ENCODE measurements around the gene KANSL1.
"Not testable (repeated sequence)": the region's sequence is repeated elsewhere in the genome, so short reads cannot be mapped to it uniquely, and the experiment has no call there.

The KANSL1 gene

DNA sequence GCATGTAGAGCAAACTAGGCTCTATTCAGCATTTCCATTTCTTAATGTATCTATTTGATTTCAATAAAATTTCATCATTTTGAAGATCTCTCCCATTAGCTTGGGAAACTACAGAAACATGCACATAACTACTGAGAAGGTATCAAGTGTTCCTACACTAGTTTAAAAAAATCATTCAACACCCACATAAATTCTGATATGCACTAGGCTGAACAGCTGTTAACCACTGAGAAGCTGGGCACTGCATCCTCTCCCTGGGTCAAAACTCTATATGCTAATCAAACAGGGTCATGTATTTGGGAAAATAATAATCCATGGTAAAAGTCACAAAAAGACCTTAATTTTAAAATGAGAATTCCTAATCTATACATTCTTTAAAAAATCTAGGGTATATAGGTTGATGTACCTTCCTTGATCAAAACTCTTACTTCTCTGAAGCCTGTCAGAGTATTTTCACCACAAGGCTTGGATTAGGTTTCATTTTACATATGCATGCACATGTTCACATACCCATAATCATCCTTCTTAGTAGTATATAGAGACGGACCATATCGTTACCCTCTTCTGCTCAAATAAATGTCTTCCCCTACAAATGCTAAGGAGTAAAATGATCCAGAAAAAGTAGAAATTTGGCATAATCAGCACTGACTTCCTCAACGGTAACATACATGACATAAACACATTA is 57.2 kb downstream of the KANSL1 start:
- no peak for DNase-seq

DNA sequence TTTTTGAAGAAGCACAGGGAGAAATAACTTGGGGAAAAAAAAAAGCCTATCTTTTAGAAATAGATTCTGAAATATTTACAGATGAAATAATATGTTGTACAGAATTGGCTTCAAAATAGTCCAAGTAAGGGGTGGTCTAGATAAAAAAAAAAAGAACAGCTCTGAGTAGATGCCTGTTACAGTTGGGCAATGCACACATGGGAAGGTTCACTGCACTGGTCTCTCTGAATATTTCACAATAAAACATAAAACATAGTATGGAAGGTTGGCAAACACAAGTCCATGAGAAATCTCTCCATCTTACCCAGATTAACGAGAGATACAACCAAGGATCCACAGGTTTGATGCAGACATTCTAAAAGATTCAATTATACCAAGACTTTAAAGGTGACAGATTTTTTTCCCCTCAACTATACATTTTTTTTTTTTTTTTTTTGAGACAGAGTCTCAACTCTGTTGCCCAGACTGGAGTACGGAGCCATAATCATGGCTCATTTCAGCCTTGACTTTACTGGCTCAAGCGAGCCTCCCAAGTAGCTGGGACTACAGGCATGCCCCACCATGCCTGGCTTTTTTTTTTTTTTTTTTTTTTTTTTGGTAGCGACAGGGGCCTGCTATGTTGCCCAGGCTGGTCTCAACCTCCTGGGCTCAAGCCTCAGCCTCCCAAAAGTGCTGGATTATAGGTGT is 58.0 kb downstream of the KANSL1 start:
- DNase-seq: no peak

DNA sequence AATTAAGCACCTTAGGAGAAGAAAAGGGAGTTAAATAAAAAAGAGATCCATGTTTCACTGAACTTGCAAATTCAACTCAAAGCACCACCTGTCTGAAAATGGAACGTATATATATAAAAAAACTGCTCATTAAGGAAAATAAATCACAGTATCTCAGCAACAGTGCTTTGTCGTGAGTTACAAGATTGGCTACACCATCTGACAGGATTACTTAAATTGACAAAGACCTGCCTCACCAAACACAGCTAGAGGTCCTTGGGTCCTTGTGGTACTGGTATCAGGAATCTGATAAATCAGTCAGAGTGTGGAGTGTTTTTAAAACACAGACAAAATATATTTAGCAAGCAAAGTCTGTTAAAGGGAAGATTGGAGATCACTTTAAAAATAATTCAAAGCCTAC is 63.9 kb downstream of the KANSL1 start:
- DNase-seq: no peak

DNA sequence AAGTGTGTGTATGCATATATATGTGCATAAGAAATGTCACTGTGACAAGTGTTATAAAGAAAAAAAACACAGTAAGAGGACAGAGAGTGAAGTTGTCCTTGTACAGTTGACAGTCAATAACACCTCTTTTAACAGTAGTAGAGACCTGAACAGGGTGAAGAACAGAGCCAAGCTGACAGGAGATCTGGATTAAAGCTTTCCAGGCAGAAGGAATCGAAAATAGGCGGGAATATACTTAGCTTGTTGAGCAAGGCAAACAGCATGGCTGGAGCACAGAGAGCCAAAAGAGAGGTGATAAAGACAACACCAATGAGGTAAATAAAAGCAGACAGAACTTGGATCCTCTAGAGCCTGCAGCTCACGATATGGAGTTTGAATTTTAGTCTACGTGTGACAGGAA is 64.8 kb downstream of the KANSL1 start:
- DNase-seq: no peak

DNA sequence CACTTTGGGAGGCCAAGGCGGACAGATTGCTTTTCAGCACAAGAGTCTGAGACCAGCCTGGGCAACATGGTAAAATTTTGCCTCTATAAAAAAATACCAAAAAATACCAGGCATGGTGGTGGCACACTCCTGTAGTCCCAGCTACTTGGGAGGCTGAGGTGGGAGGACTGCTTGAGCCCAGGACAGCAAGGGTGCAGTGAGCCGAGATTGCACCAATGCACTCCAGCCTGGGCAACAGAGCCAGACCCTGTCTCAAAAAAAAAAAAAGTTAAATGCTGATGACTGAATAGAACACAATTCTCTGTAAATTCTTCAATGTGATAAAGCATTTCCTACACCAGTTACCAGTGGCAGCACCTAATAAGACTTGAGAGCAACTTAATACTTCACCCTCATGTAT is 65.7 kb downstream of the KANSL1 start:
- DNase-seq: no peak

DNA sequence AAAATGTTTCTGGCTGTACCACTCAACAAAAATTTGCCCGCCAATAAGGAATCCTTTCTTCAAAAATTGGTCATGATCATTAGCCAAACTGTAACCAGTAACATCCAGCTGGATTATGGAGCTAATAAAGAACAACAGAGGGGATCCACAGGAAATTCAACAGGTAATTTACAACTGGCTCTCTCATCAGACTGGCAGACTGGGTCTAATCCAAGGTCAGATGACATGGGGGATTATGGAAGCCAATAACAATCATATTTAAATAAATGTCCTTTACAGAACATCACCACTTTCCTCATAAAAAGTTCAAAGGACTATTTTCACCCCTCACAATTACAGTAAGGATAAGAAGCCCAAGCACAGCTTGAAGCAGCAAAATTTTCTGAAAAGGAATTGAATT is 66.4 kb downstream of the KANSL1 start:
- no peak for DNase-seq

DNA sequence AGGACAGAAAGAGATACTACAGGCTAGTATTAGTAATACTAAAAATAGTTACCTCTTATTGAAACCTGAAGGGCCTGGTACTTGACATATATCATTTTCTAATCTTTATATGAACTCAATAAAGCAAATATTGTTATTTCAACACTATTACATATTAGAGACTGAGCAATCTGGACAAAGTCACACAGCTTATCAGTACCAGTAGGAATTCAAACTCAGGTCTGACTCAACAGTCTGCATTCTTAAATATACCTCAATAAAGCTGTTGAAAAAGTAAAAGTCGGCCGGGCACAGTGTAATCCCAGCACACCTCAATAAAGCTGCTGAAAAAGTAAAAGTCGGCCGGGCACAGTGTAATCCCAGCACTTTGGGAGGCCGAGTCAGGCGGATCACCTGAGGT is 67.4 kb downstream of the KANSL1 start:
- DNase-seq: no peak

DNA sequence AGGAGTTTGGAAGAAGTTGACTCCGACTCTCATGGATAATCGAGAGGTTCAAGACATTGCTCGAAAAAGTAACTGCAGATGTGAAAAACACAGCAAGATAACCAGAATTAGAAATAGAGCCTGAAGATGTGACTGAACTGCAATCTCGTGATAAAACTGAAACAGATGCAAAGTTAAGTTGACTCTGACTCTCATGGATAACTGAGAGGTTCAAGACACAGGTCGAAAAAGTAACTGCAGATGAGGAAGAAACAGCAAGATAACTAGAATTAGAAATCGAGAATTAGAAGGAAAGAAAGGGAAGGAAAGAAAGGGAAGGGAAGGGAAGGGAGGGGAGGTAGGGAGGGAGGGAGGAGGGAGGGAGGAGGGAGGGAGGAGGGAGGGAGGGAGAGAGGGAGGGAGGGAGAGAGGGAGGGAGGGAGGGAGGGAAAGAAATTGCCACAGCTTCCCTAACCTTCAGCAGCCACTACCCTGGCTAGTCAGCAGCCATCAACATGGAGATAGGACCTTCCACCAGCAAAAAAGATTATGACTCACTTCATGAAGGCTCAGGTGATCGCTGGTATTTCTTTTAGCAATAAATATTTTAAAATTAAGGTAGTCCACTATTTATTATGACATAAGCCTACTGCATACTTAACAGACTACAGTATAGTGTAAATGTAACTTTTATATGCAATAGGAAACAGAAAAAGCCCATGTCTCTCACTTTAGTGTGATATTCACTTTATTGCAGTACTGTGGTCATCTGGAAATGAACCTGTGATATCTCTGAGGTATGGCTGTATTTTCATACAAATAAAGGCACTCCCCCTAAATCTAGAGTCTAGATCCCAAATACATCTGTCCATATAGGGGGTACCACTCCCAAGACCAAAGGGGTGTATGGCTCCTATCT is 68.3 kb downstream of the KANSL1 start:
- no peak for DNase-seq

DNA sequence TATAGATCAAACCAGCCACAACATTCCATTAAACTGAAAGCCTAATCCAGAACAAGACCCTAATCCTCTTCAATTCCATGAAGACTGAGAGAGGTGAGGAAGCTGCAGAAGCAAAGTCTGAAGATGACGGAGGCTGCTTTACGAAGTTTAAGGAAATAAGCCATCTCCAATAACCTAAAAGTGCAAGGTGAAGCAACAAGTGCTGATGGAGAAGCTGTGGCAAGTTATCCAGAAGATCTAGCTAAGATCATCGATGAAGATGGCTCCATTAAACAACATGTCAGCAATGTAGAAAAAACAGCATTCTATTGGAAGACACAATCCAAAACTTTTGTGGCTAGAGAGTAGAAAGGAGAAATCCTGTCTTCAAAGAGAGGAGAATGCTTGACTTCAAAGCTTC is 69.6 kb downstream of the KANSL1 start:
- no peak for DNase-seq

DNA sequence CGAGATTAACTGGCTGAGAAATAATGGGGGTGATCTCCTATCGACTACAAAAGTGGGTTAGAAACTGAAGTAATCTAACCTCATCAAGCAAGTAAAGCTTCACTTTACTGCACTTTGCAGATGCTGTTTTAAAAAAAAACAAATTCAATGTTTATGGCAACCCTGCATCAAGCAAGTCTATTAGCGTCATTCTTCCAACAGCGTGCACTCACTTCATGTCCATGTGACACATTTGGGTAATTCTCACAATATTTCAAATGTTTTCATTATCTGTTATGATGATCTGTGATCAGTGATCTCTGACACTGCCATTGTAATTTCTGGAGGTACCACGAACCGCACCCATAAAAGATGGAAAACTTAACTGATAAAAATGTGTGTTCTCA is 70.8 kb downstream of the KANSL1 start:
- DNase-seq: no peak

DNA sequence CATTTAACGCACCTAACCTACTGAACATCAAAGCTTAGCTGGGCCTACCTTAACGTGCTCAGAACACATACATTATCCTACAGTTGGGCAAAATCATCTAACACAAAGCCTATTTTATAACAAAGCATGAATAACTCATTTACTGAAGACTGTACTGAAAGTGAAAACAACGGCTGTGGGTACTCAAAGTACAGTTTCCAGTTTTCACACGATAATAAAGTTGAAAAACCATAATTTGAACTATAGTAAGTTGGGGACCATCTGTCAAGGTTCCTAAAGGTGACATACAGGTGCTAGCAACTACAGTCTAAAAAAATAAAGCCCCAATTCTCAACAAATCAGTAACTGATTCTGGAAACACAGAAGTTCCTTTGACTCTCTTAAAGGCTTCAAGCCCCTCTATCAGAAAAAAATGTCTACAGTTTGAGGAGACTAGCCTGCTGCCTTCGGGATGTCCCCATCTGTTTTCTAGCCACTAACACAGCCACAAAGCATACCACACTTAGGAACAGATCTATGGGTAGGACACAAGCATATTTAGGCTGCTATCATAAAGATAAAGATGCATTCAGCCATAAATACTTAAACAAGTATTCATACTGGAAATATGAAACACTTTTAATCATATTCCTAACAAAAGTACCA is 71.3 kb downstream of the KANSL1 start:
- no peak for DNase-seq

DNA sequence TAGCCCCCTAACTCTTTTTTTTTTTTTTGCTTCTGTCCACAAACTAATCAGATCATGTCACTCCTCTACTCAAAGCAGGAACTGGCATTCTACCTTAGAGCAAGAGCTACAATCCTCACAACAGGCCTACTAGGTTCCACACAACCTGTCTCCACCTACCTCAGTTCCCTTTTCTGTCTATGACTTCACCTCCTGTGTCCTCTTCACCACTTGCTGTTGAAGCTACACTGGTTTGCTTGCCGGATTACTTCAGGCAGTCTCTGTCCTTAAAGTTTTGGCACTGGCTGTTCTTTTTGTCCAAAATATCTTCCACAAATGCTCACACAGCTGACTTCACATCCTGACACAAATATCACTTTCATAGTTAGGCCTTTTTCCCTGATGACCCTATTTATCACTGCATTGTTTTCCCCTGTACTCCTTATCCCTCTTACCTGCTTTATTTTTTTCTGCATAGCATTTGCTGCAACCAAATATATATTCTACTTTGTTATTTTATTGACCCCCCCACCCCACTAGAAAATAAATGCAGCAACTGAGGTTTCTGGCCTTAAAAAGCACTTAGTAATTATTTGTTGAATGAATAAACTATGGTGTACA is 72.0 kb downstream of the KANSL1 start:
- no peak for DNase-seq

DNA sequence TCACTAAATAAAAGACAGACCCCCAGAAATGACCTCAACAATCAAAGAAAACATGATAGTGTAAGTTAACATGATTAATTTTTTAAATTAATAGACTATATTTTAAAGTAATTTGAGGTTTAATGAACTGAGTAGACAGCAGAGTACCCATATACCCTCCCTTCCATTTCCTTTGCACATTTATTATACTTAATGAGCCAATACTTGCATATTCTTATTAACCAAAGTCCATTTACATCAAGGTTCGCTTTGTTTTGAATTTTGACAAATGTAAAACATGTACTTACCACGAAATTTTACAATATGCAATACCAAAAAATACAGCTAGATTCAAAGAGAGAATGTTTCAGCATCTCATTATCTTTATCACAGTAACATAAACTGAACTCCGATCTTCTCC is 72.7 kb downstream of the KANSL1 start:
- DNase-seq: no peak

DNA sequence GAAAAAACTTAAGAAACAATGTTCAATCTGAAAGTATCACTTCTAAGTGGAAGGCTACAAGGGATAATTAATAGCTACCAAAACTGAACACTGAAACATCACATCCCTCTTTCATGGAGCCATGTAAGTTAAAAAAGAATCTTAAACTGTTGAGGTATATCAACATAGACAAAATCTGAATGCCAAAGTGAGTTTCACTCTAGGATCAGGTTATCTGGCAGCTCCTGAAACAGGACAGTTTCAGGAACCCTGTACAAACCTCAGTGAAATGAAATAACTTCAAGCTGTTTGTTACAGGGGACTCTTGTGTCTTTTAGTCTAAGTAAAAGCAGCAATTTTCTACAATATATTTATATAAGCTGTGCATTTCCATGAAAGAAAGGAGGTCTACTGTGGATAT is 73.2 kb downstream of the KANSL1 start:
- DNase-seq: no peak

DNA sequence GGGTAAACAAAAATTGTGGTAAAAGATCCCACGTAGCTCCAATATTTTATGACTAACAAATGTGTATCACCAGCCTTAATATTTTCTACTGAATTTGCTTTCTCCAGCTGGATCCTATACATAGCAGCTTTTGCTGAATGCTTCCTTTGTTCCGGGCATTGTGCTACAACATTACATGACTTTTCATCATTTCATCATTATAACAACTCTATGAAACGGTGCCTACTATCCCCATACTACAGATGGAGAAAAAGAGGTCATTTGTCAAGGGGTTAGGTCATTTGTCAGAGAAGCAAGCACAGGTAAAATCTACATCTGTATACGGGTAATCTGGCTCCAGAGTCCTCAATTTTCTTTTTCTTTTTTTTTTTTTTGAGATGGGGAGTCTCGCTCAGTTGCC is 74.3 kb downstream of the KANSL1 start:
- DNase-seq: no peak

DNA sequence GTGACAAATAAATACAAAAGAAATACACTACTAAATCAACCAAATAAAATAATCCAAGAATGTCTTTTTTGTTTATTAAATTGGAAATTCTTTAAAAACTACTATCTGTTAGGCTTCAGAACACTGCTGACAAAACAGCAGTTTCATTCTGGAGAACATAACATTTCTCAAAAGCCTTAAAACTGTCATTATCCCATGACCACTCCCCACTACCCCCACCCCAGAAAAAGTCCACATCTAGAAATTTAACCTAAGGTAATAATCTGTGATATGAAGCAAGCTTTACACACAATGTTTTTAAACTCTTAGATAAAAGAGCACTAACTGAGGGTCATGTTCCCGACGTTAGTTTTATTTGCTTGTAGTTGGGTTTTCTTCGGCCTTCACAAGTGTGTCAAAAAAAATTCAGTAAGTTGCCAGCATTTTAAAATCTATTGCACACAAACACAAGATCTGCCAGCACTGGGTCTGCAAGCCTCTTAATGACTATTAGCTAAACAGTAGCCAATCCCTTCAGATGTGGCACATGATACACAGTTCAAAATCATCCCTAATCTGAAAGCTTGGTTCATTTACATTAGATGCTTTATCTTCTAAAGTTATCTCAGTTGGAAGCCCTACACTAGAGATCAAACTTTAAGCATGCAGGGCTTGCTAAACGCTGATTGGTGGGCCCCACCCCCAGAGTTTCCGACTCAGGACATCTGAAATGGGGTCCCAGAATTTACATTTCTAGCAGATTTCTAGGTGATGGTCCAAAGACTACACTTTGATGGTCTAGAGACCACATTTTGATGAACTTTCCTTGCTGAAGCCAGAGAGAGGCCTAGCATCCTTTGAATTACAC is 75.2 kb downstream of the KANSL1 start:
- DNase-seq: no peak

DNA sequence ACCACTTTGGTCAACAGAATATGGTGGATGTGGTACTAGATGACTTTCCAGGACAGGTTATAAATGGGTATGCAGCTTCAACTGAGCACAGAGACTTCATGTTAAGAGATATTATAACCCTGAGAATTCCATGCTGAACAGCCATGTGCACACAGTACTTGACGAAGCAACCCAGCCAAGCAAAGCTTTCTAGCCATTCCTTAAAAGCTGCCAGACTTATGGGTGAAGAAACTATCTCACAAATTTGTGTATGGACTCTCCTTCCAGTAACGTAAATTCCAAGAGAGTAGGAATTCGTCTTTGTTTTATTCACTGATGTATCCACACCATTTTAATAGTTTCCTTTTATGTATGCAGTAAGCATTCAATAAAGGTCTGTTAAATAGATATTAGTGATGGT is 76.1 kb downstream of the KANSL1 start:
- no peak for DNase-seq

DNA sequence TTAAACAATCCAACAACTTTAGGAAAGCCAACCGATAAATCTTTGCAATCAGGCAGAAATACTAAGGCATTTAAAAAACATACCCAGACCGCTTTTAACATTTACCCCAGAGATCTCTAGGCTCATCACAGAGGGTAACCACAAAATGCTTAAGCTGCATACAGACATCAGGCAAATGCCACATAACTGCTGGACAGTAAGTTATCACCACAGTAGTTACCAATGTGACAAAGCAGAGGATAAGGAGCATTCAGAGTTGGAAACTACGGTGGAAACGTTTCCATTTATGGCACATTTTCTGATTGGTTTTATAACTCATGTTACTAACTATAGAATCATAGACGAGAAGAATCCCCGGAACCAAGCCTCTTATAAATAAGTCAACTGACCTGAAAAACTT is 77.5 kb downstream of the KANSL1 start:
- no peak for DNase-seq

DNA sequence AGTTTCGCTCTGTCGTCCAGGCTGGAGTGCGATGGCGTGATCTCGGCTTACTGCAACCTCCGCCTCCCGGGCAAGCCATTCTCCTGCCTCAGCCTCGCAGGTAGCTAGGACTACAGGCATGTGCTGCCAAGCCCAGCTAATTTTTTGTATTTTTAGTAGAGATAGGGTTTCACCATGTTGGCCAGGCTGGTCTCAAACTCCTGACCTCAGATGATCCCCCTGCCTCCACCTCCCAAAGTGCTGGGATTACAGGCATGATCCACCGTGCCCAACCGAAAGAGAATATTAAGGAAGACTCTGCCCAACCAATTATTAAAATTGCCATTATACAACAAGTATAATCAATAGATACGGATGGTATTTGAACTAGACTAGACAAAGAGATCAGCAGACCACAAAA is 82.0 kb downstream of the KANSL1 start:
- not testable (repeated sequence) for DNase-seq

DNA sequence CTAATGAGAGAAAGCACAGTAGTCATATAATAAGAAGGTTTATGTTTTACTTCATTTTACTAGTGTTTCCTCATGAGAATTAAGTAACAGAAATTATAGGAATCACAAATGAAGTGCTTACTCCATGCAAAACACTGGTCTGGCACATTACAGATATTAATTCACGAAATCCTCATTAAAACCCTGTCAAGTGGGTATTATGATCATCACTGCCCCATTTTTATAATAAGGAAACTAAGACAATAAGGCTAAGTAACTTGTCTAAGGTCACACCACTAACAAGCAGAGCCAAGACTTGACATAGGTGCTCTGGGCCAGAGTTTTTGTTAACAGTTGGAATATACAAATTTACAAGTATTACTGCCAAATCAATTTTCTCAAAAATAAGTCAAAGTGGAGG is 83.0 kb downstream of the KANSL1 start:
- DNase-seq: no peak

DNA sequence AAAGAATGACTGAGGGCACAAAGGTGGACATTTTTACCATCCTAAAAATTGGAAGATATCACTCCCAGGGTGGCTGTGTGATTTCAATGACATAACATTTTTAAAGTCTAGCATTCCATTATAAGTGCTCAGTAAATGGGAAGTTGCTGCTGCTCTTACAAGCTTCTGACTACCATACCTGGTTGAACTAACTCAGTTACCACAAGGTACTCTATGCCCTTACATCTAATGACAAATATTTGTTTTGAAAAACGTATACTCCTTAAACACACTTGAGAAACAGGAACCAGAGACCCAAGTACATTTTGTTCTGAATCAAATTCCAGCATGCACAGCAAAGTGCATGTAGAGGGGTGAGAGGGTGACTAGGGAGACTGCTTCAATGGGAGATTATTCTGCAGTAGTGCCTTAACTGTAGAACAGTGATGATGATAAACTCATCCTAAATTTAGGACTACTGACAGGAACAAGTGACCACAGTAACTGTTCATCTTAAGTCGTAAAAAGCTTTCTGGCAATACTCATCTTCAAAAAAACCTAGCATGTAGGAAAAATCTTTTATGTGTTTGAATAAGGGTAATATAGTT is 83.5 kb downstream of the KANSL1 start:
- no peak for DNase-seq

Measured in activated CD4-positive, alpha-beta T cell treated with anti-CD3 and anti-CD28 coated beads, Interleukin-2, amount 50 U/mL, for 4 hours (primary cell).